ENCODE results near the gene RBM5.

RBM5 gene

GRCh38 chr3:50138266-50139200, 49.8 kb downstream of the RBM5 start:
- peak in 2 of 56 donors; percentile 14 to 17 for DNase-seq

- no peak for DNase-seq
These were observed 50.6 kb downstream of the RBM5 start for GRCh38 chr3:50139308-50139707.

GRCh38 chr3:50139718-50140423, 51.2 kb downstream of the RBM5 start:
- no peak for DNase-seq

- DNase-seq: peak in 6 of 56 donors; percentile 9 to 33 (median 12)
These were observed 52.3 kb downstream of the RBM5 start for GRCh38 chr3:50140990-50141389.

GRCh38 chr3:50146316-50146901, 57.7 kb downstream of the RBM5 start:
- no peak for DNase-seq

- DNase-seq: no peak
These were observed 58.3 kb downstream of the RBM5 start for GRCh38 chr3:50147016-50147415.

GRCh38 chr3:50147447-50147846, 58.7 kb downstream of the RBM5 start:
- no peak for DNase-seq

- DNase-seq: no peak
These were observed 59.1 kb downstream of the RBM5 start for GRCh38 chr3:50147861-50148260.

GRCh38 chr3:50150404-50150750, 61.7 kb downstream of the RBM5 start:
- no peak for DNase-seq

GRCh38 chr3:50150863-50151686, 62.4 kb downstream of the RBM5 start:
- DNase-seq: no peak

- no peak for DNase-seq
These were observed 63.0 kb downstream of the RBM5 start for GRCh38 chr3:50151728-50152127.

GRCh38 chr3:50153782-50154475, 65.2 kb downstream of the RBM5 start:
- DNase-seq: no peak

GRCh38 chr3:50154476-50154839, 65.7 kb downstream of the RBM5 start:
- peak in 1 of 56 donors; percentile 20 for DNase-seq

- peak in 16 of 56 donors; percentile 5 to 58 (median 18) for DNase-seq
These were observed 66.2 kb downstream of the RBM5 start, which contains the start of gene SEMA3F for GRCh38 chr3:50154840-50155490. Gene SEMA3F, plus strand, starts transcription at chr3:50155324. Its CDS starts 4,299 bp downstream, at chr3:50159623.

- no peak for DNase-seq
These were observed 66.8 kb downstream of the RBM5 start for GRCh38 chr3:50155491-50155878.

GRCh38 chr3:50155891-50156290, 67.2 kb downstream of the RBM5 start:
- no peak for DNase-seq

GRCh38 chr3:50156549-50157493, 68.1 kb downstream of the RBM5 start:
- DNase-seq: peak in 2 of 56 donors; percentile 14 to 25

- DNase-seq: no peak
These were observed 69.3 kb downstream of the RBM5 start for GRCh38 chr3:50157827-50158529.

Data from nucleus accumbens (tissue), 56 donors.